Measurements from ENCODE around the gene SELE. TPM values are rescaled to one million over a fixed set of nuclear protein-coding genes. Genes with fewer than 3 reads are reported as not detected.

The SELE gene
- polyA plus RNA-seq, 3 donors: not detected

- no peak overlapping the region for H3K27ac Mint-ChIP-seq
- TF ChIP-seq CTCF (IDR thresholded peaks at IDR 0.05): no peak
- Histone ChIP-seq H3K27me3 (ENCODE audit: control insufficient read depth in 2 of 2, insufficient read depth in 2 of 2, low read length in 2 of 2) (no peaks in the 10 kb centered on the region), H3K9ac (ENCODE audit: insufficient read depth, low read length, poor library complexity, severe bottlenecking) (no peak overlapping the region), H3K9me3 (replicated peaks in 1 of 2; ENCODE audit: control insufficient read depth in 1 of 2, insufficient read depth in 1 of 2, low read length in 2 of 2) (peaks cover 0 to 2% of the 10 kb centered on the region in 2 donors), H3K79me2 (ENCODE audit: insufficient read depth, low read length) (no peaks in the 10 kb centered on the region), H3K27ac (ENCODE audit: low read depth in 1 of 2, low read length in 2 of 2) (no peak overlapping the region), H3K4me1 (ENCODE audit: control insufficient read depth in 1 of 2, insufficient read depth in 2 of 2, low read length in 2 of 2) (no peaks in the 10 kb centered on the region), H3K4me3 (replicated peaks in 1 of 3; ENCODE audit: low read depth in 2 of 3, low read length in 3 of 3) (no peak overlapping the region), H3K36me3 (replicated peaks in 1 of 2; ENCODE audit: control insufficient read depth in 1 of 2, insufficient read depth in 2 of 2, low read length in 2 of 2) (no peaks in the 10 kb centered on the region), H3K4me2 (replicated peaks; ENCODE audit: extremely low read depth, low read length, poor library complexity, severe bottlenecking) (no peak overlapping the region), H4K20me1 (ENCODE audit: insufficient read depth, low read length) (no peaks in the 10 kb centered on the region), H2AFZ (ENCODE audit: insufficient read depth, low read depth, low read length, poor library complexity, severe bottlenecking) (no peak overlapping the region)
- H3K4me1 Mint-ChIP-seq: no peaks in the 10 kb centered on the region
- H3K9me3 Mint-ChIP-seq: peaks cover 5 to 10% (median 6%) of the 10 kb centered on the region in 7 donors
- H3K27me3 Mint-ChIP-seq (ENCODE audit: low read depth in 3 of 3): peaks cover 0 to 2% (median 0%) of the 10 kb centered on the region in 3 donors
- no peak for DNase-seq
- H3K4me3 Mint-ChIP-seq: no peak overlapping the region
- intact Hi-C loops (cut with micrococcal nuclease): no loop called here
- no peaks in the 10 kb centered on the region for H3K36me3 Mint-ChIP-seq
- 83% methylated on average over 1 of the region's 4 CpGs for WGBS (ENCODE audit: insufficient coverage)
These were observed 19.7 kb upstream of the SELE start for GRCh38 chr1:169753549-169753948.

GRCh38 chr1:169750041-169750440, 16.2 kb upstream of the SELE start:
- no peaks in the 10 kb centered on the region for H3K9me3 Mint-ChIP-seq
- no peaks in the 10 kb centered on the region for H3K79me2 ChIP-seq (ENCODE audit: insufficient read depth, low read length)

More at GRCh38 chr1:169750041-169750440, 16.2 kb upstream of the SELE start:
- no peaks in the 10 kb centered on the region for H3K9me3 ChIP-seq (replicated peaks in 1 of 2; ENCODE audit: control insufficient read depth in 1 of 2, insufficient read depth in 1 of 2, low read length in 2 of 2)
- Mint-ChIP-seq H3K27ac (no peak overlapping the region), H3K4me3 (no peak overlapping the region), H3K27me3 (ENCODE audit: low read depth in 3 of 3) (peaks cover 0 to 1% (median 0%) of the 10 kb centered on the region in 3 donors), H3K36me3 (no peaks in the 10 kb centered on the region), H3K4me1 (no peaks in the 10 kb centered on the region)
- intact Hi-C loops (cut with micrococcal nuclease): no loop called here
- no peak overlapping the region for H3K4me2 ChIP-seq (replicated peaks; ENCODE audit: extremely low read depth, low read length, poor library complexity, severe bottlenecking)
- DNase-seq: no peak
- WGBS (ENCODE audit: insufficient coverage): no CpG with 5 or more reads among the region's 1 CpG
- no peaks in the 10 kb centered on the region for H4K20me1 ChIP-seq (ENCODE audit: insufficient read depth, low read length)
- no peak overlapping the region for H3K9ac ChIP-seq (ENCODE audit: insufficient read depth, low read length, poor library complexity, severe bottlenecking)
- no peaks in the 10 kb centered on the region for H3K4me1 ChIP-seq (ENCODE audit: control insufficient read depth in 1 of 2, insufficient read depth in 2 of 2, low read length in 2 of 2)
- H3K27ac ChIP-seq (ENCODE audit: low read depth in 1 of 2, low read length in 2 of 2): no peak overlapping the region
- H3K4me3 ChIP-seq (replicated peaks in 1 of 3; ENCODE audit: low read depth in 2 of 3, low read length in 3 of 3): no peak overlapping the region
- H2AFZ ChIP-seq (ENCODE audit: insufficient read depth, low read depth, low read length, poor library complexity, severe bottlenecking): no peak overlapping the region
- no peak for TF ChIP-seq CTCF (IDR thresholded peaks at IDR 0.05)
- H3K36me3 ChIP-seq (replicated peaks in 1 of 2; ENCODE audit: control insufficient read depth in 1 of 2, insufficient read depth in 2 of 2, low read length in 2 of 2): no peaks in the 10 kb centered on the region
- no peaks in the 10 kb centered on the region for H3K27me3 ChIP-seq (ENCODE audit: control insufficient read depth in 2 of 2, insufficient read depth in 2 of 2, low read length in 2 of 2)

Data from CD14-positive monocyte (primary cell).